ENCODE measurements around the gene TNS1.
A peak's percentile ranks its signal among the peaks of the same experiment; 100 is the strongest.

Gene TNS1

DNA sequence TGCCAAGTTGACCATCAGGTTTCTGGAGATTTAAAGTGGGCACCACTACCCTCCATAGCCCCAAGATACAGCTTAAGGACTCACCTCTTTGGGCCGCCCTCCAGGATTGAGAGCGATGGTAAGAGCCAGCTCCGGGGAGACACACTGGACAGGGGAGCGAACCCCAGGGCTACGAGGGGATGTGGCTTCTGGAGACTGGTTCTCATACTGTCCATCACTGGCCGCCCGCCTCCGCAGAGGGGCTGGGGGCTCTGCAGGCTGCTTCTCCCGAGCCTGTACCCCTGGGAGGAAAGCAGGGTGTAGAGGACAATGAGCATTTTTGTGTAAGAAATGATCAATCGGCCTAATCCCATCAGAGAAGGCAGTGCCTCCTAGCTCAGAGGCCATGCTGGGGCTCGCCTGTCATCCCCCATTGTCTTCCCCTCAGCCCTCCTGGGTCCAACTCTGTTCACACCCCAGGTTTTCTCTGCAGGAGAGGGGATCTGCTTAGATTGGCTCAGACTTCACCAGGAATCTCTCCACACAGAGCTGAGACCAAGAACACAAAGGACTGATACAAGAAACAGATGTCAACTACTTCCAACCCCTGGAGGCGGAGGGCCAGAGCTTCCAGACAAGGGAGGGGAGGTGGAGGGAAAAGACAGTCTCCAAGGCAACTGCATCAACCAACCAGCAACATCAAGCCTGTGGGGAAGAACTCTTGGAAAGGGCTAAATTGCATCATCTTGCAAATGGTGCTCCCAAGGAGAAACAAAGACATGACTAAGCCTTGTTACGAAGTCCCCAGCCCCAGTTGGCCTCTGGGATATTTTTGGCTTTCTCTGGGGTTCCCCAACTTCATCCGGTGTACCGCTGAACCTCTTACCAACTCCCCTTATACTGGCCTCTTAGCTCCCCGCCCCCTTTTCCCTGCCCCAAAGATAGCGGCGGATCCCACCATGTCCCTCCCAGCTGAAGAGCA is 166.6 kb downstream of the TNS1 start:
- peak overlapping the region; percentile 92 for H3K27ac ChIP-seq (ENCODE audit: low read depth, low read length)
- H3K9ac ChIP-seq (ENCODE audit: low read length in 5 of 5), result peak overlapping the region in 4 of 5 donors; percentile 4 to 97 (median 58)
- peaks cover 17 to 96% (median 88%) of the 10 kb centered on the region in 5 donors for H3K4me1 ChIP-seq (ENCODE audit: control insufficient read depth in 5 of 5, insufficient read depth in 5 of 5, low read length in 5 of 5)
- peak overlapping the region in 2 of 5 donors; percentile 15 to 25 for H3K4me3 ChIP-seq (ENCODE audit: low read depth in 1 of 5, low read length in 5 of 5)
- H3K9me3 ChIP-seq (ENCODE audit: control insufficient read depth in 5 of 5, low read length in 5 of 5), result peaks cover 0 to 2% (median 0%) of the 10 kb centered on the region in 5 donors
- H3K36me3 ChIP-seq (ENCODE audit: control insufficient read depth in 5 of 5, insufficient read depth in 5 of 5, low read length in 5 of 5), result peaks cover 4 to 89% (median 79%) of the 10 kb centered on the region in 5 donors
- H3K27me3 ChIP-seq (ENCODE audit: control insufficient read depth in 5 of 5, insufficient read depth in 4 of 5, low read length in 5 of 5), result peaks cover 0 to 4% (median 0%) of the 10 kb centered on the region in 5 donors

DNA sequence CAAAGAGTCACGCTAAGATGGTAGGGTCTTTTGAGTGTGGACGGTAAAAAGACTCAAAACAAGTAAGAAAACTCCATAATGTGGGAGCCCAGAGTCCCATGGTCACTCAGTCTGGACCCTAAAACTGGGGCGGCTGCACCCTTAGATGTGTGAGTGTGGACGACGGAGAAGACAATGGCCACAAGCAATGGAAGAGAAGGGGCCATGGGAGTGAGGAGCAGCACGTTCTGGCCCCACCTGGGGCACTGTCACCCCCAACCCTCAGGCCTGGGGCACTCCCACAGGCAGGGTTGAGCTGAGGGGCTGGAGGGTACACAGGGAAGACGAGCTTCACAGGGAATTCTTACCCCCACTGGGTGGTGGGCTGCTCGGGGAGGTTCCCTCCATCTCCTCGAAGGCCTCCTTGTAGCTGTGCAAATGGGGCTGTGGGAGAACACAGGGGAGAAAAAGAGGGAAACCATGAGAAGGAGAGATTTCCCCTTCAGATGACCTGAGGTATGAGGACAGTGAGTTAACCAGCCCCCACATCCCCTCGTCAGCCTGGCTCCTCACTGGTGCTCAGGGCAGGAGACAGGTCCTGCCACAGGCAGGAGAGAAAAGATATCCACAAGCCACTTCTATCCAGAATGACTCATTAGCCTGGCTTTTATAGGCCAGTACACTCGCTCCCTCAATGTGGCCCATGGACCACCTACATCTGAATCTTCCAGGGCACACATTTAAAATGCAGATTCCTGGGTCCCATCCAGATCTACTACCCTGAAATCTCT is 167.9 kb downstream of the TNS1 start:
- Histone ChIP-seq H3K36me3 (ENCODE audit: control insufficient read depth in 5 of 5, insufficient read depth in 5 of 5, low read length in 5 of 5) (peaks cover 4 to 89% (median 79%) of the 10 kb centered on the region in 5 donors), H3K4me1 (ENCODE audit: control insufficient read depth in 5 of 5, insufficient read depth in 5 of 5, low read length in 5 of 5) (peaks cover 17 to 85% (median 80%) of the 10 kb centered on the region in 5 donors), H3K27ac (ENCODE audit: low read depth, low read length) (peak overlapping the region; percentile 92)

DNA sequence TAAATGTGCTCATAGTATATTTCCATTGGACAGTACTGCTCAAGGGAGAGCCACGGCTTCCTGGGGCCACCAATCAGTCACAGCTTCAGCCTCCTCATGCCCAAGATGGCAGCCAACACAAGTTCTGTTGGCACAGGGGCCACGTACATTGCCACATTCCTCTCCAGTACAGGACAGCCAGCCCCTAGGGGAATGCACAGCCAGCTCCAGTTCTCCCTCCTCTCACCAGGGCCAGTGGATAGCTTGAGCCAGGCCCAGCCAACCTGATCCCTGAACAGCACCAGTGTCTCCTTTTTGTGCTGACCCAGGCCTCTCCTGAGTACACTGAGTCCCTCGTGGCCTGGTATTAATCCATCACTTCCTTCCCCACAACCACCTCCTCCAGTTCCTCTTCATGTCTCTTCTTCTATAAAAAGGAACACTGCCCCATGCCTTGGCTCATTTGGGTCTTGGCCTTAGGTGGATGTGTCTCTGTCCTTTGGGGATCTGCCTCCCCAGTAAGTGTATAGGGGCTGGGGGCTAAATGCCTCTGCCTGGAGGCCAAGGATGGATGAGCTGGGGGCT is 168.7 kb downstream of the TNS1 start:
- peaks cover 17 to 84% (median 75%) of the 10 kb centered on the region in 5 donors for H3K4me1 ChIP-seq (ENCODE audit: control insufficient read depth in 5 of 5, insufficient read depth in 5 of 5, low read length in 5 of 5)

More for the DNA sequence above, 167.9 kb downstream of the TNS1 start:
- Histone ChIP-seq H3K9me3 (ENCODE audit: control insufficient read depth in 5 of 5, low read length in 5 of 5) (peaks cover 0 to 2% (median 0%) of the 10 kb centered on the region in 5 donors), H3K27me3 (ENCODE audit: control insufficient read depth in 5 of 5, insufficient read depth in 4 of 5, low read length in 5 of 5) (peaks cover 0 to 4% (median 0%) of the 10 kb centered on the region in 5 donors), H3K9ac (ENCODE audit: low read length in 5 of 5) (peak overlapping the region in 1 of 5 donors; percentile 17), H3K4me3 (ENCODE audit: low read depth in 1 of 5, low read length in 5 of 5) (no peak overlapping the region)

DNA sequence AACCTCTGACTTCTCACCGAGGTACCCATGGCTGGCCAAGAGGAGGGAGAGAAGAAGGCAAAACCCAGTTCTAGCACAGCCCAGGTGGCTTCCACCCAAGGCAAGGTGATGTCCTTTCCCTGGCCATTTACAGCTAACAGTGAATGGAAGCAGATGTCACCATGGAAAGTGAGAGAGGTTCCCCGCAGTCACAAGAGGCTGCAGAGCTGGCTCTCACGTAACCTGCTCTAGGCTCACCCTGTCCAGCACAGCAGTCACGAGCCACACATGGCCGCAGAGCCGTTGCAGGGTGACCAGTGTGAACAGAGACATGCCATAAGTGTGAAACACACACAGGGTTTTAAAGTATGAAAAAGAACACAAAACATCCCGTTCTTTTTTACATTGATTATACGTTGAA is 169.4 kb downstream of the TNS1 start:
- no peak overlapping the region for H3K9ac ChIP-seq (ENCODE audit: low read length in 5 of 5)
- H3K4me3 ChIP-seq (ENCODE audit: low read depth in 1 of 5, low read length in 5 of 5), result no peak overlapping the region
- peaks cover 18 to 84% (median 72%) of the 10 kb centered on the region in 5 donors for H3K4me1 ChIP-seq (ENCODE audit: control insufficient read depth in 5 of 5, insufficient read depth in 5 of 5, low read length in 5 of 5)
- peaks cover 0 to 2% (median 0%) of the 10 kb centered on the region in 5 donors for H3K9me3 ChIP-seq (ENCODE audit: control insufficient read depth in 5 of 5, low read length in 5 of 5)
- peaks cover 0 to 4% (median 0%) of the 10 kb centered on the region in 5 donors for H3K27me3 ChIP-seq (ENCODE audit: control insufficient read depth in 5 of 5, insufficient read depth in 4 of 5, low read length in 5 of 5)
- peaks cover 4 to 89% (median 79%) of the 10 kb centered on the region in 5 donors for H3K36me3 ChIP-seq (ENCODE audit: control insufficient read depth in 5 of 5, insufficient read depth in 5 of 5, low read length in 5 of 5)
- H3K27ac ChIP-seq (ENCODE audit: low read depth, low read length), result peak overlapping the region; percentile 92

More for the DNA sequence above, 168.7 kb downstream of the TNS1 start:
- Histone ChIP-seq H3K9me3 (ENCODE audit: control insufficient read depth in 5 of 5, low read length in 5 of 5) (peaks cover 0 to 2% (median 0%) of the 10 kb centered on the region in 5 donors), H3K9ac (ENCODE audit: low read length in 5 of 5) (peak overlapping the region in 2 of 5 donors; percentile 5 to 17), H3K27ac (ENCODE audit: low read depth, low read length) (peak overlapping the region; percentile 92), H3K36me3 (ENCODE audit: control insufficient read depth in 5 of 5, insufficient read depth in 5 of 5, low read length in 5 of 5) (peaks cover 4 to 89% (median 79%) of the 10 kb centered on the region in 5 donors), H3K27me3 (ENCODE audit: control insufficient read depth in 5 of 5, insufficient read depth in 4 of 5, low read length in 5 of 5) (peaks cover 0 to 4% (median 0%) of the 10 kb centered on the region in 5 donors), H3K4me3 (ENCODE audit: low read depth in 1 of 5, low read length in 5 of 5) (no peak overlapping the region)

- H3K36me3 ChIP-seq (ENCODE audit: control insufficient read depth in 5 of 5, insufficient read depth in 5 of 5, low read length in 5 of 5), result peaks cover 4 to 89% (median 81%) of the 10 kb centered on the region in 5 donors
- H3K27ac ChIP-seq (ENCODE audit: low read depth, low read length), result peak overlapping the region; percentile 92
- peaks cover 0 to 4% (median 0%) of the 10 kb centered on the region in 5 donors for H3K27me3 ChIP-seq (ENCODE audit: control insufficient read depth in 5 of 5, insufficient read depth in 4 of 5, low read length in 5 of 5)
- no peak overlapping the region for H3K4me3 ChIP-seq (ENCODE audit: low read depth in 1 of 5, low read length in 5 of 5)
- no peak overlapping the region for H3K9ac ChIP-seq (ENCODE audit: low read length in 5 of 5)
- H3K9me3 ChIP-seq (ENCODE audit: control insufficient read depth in 5 of 5, low read length in 5 of 5), result peaks cover 0 to 2% (median 0%) of the 10 kb centered on the region in 5 donors
- peaks cover 18 to 84% (median 72%) of the 10 kb centered on the region in 5 donors for H3K4me1 ChIP-seq (ENCODE audit: control insufficient read depth in 5 of 5, insufficient read depth in 5 of 5, low read length in 5 of 5)
Measured at GRCh38 chr2:217832987-217833386, 169.8 kb downstream of the TNS1 start.

- Histone ChIP-seq H3K9ac (ENCODE audit: low read length in 5 of 5) (peak overlapping the region in 1 of 5 donors; percentile 2), H3K4me3 (ENCODE audit: low read depth in 1 of 5, low read length in 5 of 5) (no peak overlapping the region), H3K27me3 (ENCODE audit: control insufficient read depth in 5 of 5, insufficient read depth in 4 of 5, low read length in 5 of 5) (peaks cover 0 to 4% (median 0%) of the 10 kb centered on the region in 5 donors), H3K4me1 (ENCODE audit: control insufficient read depth in 5 of 5, insufficient read depth in 5 of 5, low read length in 5 of 5) (peaks cover 16 to 84% (median 72%) of the 10 kb centered on the region in 5 donors), H3K27ac (ENCODE audit: low read depth, low read length) (peak overlapping the region; percentile 92), H3K9me3 (ENCODE audit: control insufficient read depth in 5 of 5, low read length in 5 of 5) (peaks cover 0 to 2% (median 0%) of the 10 kb centered on the region in 5 donors), H3K36me3 (ENCODE audit: control insufficient read depth in 5 of 5, insufficient read depth in 5 of 5, low read length in 5 of 5) (peaks cover 4 to 97% (median 89%) of the 10 kb centered on the region in 5 donors)
Measured at GRCh38 chr2:217832115-217832514, 170.7 kb downstream of the TNS1 start.

- no peak overlapping the region for H3K4me3 ChIP-seq (ENCODE audit: low read depth in 1 of 5, low read length in 5 of 5)
- peaks cover 0 to under 1% (median 0%) of the 10 kb centered on the region in 5 donors for H3K27me3 ChIP-seq (ENCODE audit: control insufficient read depth in 5 of 5, insufficient read depth in 4 of 5, low read length in 5 of 5)
- peaks cover 0 to under 1% (median 0%) of the 10 kb centered on the region in 5 donors for H3K9me3 ChIP-seq (ENCODE audit: control insufficient read depth in 5 of 5, low read length in 5 of 5)
- no peak overlapping the region for H3K9ac ChIP-seq (ENCODE audit: low read length in 5 of 5)
- peaks cover 4 to 99% (median 95%) of the 10 kb centered on the region in 5 donors for H3K36me3 ChIP-seq (ENCODE audit: control insufficient read depth in 5 of 5, insufficient read depth in 5 of 5, low read length in 5 of 5)
- peak overlapping the region; percentile 92 for H3K27ac ChIP-seq (ENCODE audit: low read depth, low read length)
- H3K4me1 ChIP-seq (ENCODE audit: control insufficient read depth in 5 of 5, insufficient read depth in 5 of 5, low read length in 5 of 5), result peaks cover 9 to 90% (median 73%) of the 10 kb centered on the region in 5 donors
Measured at GRCh38 chr2:217831306-217831705, 171.5 kb downstream of the TNS1 start.

- Histone ChIP-seq H3K9ac (ENCODE audit: low read length in 5 of 5) (no peak overlapping the region), H3K4me3 (ENCODE audit: low read depth in 1 of 5, low read length in 5 of 5) (no peak overlapping the region), H3K9me3 (ENCODE audit: control insufficient read depth in 5 of 5, low read length in 5 of 5) (no peaks in the 10 kb centered on the region), H3K27ac (ENCODE audit: low read depth, low read length) (no peak overlapping the region), H3K27me3 (ENCODE audit: control insufficient read depth in 5 of 5, insufficient read depth in 4 of 5, low read length in 5 of 5) (no peaks in the 10 kb centered on the region), H3K4me1 (ENCODE audit: control insufficient read depth in 5 of 5, insufficient read depth in 5 of 5, low read length in 5 of 5) (peaks cover 6 to 87% (median 73%) of the 10 kb centered on the region in 5 donors), H3K36me3 (ENCODE audit: control insufficient read depth in 5 of 5, insufficient read depth in 5 of 5, low read length in 5 of 5) (peaks cover 4 to 99% (median 94%) of the 10 kb centered on the region in 5 donors)
Measured at GRCh38 chr2:217830807-217831206, 172.0 kb downstream of the TNS1 start.

- H3K9me3 ChIP-seq (ENCODE audit: control insufficient read depth in 5 of 5, low read length in 5 of 5), result no peaks in the 10 kb centered on the region
- no peak overlapping the region for H3K4me3 ChIP-seq (ENCODE audit: low read depth in 1 of 5, low read length in 5 of 5)
- H3K36me3 ChIP-seq (ENCODE audit: control insufficient read depth in 5 of 5, insufficient read depth in 5 of 5, low read length in 5 of 5), result peaks cover 0 to 99% (median 96%) of the 10 kb centered on the region in 5 donors
- H3K27ac ChIP-seq (ENCODE audit: low read depth, low read length), result no peak overlapping the region
- peaks cover 6 to 80% (median 74%) of the 10 kb centered on the region in 5 donors for H3K4me1 ChIP-seq (ENCODE audit: control insufficient read depth in 5 of 5, insufficient read depth in 5 of 5, low read length in 5 of 5)
- no peak overlapping the region for H3K9ac ChIP-seq (ENCODE audit: low read length in 5 of 5)
- H3K27me3 ChIP-seq (ENCODE audit: control insufficient read depth in 5 of 5, insufficient read depth in 4 of 5, low read length in 5 of 5), result no peaks in the 10 kb centered on the region
Measured at GRCh38 chr2:217830061-217830460, 172.7 kb downstream of the TNS1 start.

All from subcutaneous abdominal adipose tissue (tissue), 5 donors.